22Rv1 (cell line): ENCODE data around the gene TCEAL3.
A peak's percentile ranks its signal among the peaks of the same experiment; 100 is the strongest.
"Not testable (repeated sequence)": the region's sequence is repeated elsewhere in the genome, so short reads cannot be mapped to it uniquely, and the experiment has no call there.

ENCODE experiments used
- H3K27ac ChIP-seq: fragments of 450-650 bp; 2 replicates; pipeline ENCODE4 v1.5.1; 2017
- CTCF ChIP-seq: fragments of 450-650 bp; IDR thresholded peaks from 2 replicates; pipeline ENCODE4 v1.5.1; 2017; ENCODE audit warnings: mild to moderate bottlenecking
- ZFX ChIP-seq: fragments of 450-650 bp; IDR thresholded peaks from 2 replicates; pipeline ENCODE4 v1.6.1; 2017; ENCODE audit warnings: antibody characterized with exemption, borderline replicate concordance

TCEAL3 gene

GRCh38 chrX:103640401-103641155 is 32.8 kb downstream of the TCEAL3 start:
- no peak overlapping the region for H3K27ac ChIP-seq
- TF ChIP-seq ZFX, result no peak
- no peak for TF ChIP-seq CTCF

GRCh38 chrX:103644125-103644524 is 36.4 kb downstream of the TCEAL3 start:
- no peak for TF ChIP-seq ZFX
- TF ChIP-seq CTCF, result no peak
- no peak overlapping the region for H3K27ac ChIP-seq

- H3K27ac ChIP-seq, result no peak overlapping the region
- TF ChIP-seq CTCF (no peak), ZFX (no peak)
Measured at GRCh38 chrX:103647630-103648029, 39.9 kb downstream of the TCEAL3 start.

GRCh38 chrX:103651151-103651773 is 43.5 kb downstream of the TCEAL3 start:
- no peak for TF ChIP-seq ZFX
- TF ChIP-seq CTCF, result no peak
- no peak overlapping the region for H3K27ac ChIP-seq

GRCh38 chrX:103655230-103656000 is 47.7 kb downstream of the TCEAL3 start:
- not testable (repeated sequence) for H3K27ac ChIP-seq

- no peak for TF ChIP-seq ZFX
- no peak for TF ChIP-seq CTCF
- H3K27ac ChIP-seq, result no peak overlapping the region
Measured at GRCh38 chrX:103656617-103657016, 48.9 kb downstream of the TCEAL3 start.

GRCh38 chrX:103657066-103657465 is 49.3 kb downstream of the TCEAL3 start:
- not testable (repeated sequence) for H3K27ac ChIP-seq

- peak overlapping the region; percentile 46 for H3K27ac ChIP-seq
- TF ChIP-seq ZFX (no peak), CTCF (no peak)
Measured at GRCh38 chrX:103658681-103659433, 51.1 kb downstream of the TCEAL3 start.

GRCh38 chrX:103659460-103659859 is 51.7 kb downstream of the TCEAL3 start:
- peak overlapping the region; percentile 46 for H3K27ac ChIP-seq
